Lower lobe of right lung (tissue), 2 donors: ENCODE measurements around the gene ACTA2. TPM values are rescaled to one million over a fixed set of nuclear protein-coding genes. Genes with fewer than 3 reads are reported as not detected.

Source experiments
- ATAC-seq, 2 donors: fragments of 200-7000 bp; cut with Tn5 transposase; one replicate each; pipeline ENCODE4 v1.9.1; 2020 to 2022; ENCODE audit warnings: mild to moderate bottlenecking in 2 of 2, moderate library complexity in 2 of 2
- DNase-seq: peaks from one replicate; pipeline ENCODE4 v3.0.0-alpha.2; 2020
- H3K27ac ChIP-seq: fragments of 200-600 bp; one replicate; pipeline ENCODE4 v1.8.0; 2022
- H3K27me3 ChIP-seq: fragments of 200-600 bp; one replicate; pipeline ENCODE4 v1.8.0; 2022; ENCODE audit warnings: low read depth
- H3K36me3 ChIP-seq: fragments of 200-600 bp; one replicate; pipeline ENCODE4 v1.8.0; 2022; ENCODE audit warnings: mild to moderate bottlenecking
- H3K4me1 ChIP-seq: fragments of 200-600 bp; one replicate; pipeline ENCODE4 v1.8.0; 2022
- H3K4me3 ChIP-seq: fragments of 200-600 bp; one replicate; pipeline ENCODE4 v1.8.0; 2022; ENCODE audit warnings: mild to moderate bottlenecking
- H3K9me3 ChIP-seq: fragments of 200-600 bp; one replicate; pipeline ENCODE4 v1.8.0; 2022
- CTCF ChIP-seq: fragments of 200-600 bp; IDR thresholded peaks from one replicate; pipeline ENCODE4 v1.8.0; 2022; ENCODE audit warnings: antibody characterized with exemption, mild to moderate bottlenecking
- intact Hi-C: fragments of 100-400 bp; cut with DNase I; formaldehyde crosslinking; loops from one replicate; pipeline ENCODE4 v1.11.0; 2022
- total RNA-seq: library from RNA; stranded (reverse); fragmentation: NEBNext Ultra II Directional; extraction: Animal tissue kit (Norgen Biotek cat#: 25700); gene quantifications from one replicate; pipeline ENCODE4 v1.2.1, GENCODE V29; 2021
- donor health status: DM: no; HTN: yes; CAD: no; lungs with severe emphysema.

The ACTA2 gene
- total RNA-seq, 1 donor from 2014 or later = 204 TPM

GRCh38 chr10:88953662-88954061 lies 1.1 kb upstream of the ACTA2 start:
- Histone ChIP-seq H3K9me3 (no peaks in the 10 kb centered on the region), H3K27me3 (no peaks in the 10 kb centered on the region), H3K27ac (peak overlapping the region; percentile 69), H3K36me3 (no peaks in the 10 kb centered on the region), H3K4me3 (no peak overlapping the region), H3K4me1 (peaks cover 16% of the 10 kb centered on the region)
- intact Hi-C loops = no loop called here
- DNase-seq (no peak), ATAC-seq (no peak)
- TF ChIP-seq CTCF = no peak

- H3K27me3 ChIP-seq = no peaks in the 10 kb centered on the region
- TF ChIP-seq CTCF = no peak
- DNase-seq = no peak
- H3K4me1 ChIP-seq = peaks cover 16% of the 10 kb centered on the region
- peak overlapping the region; percentile 17 for H3K4me3 ChIP-seq
- intact Hi-C loops = no loop called here
- ATAC-seq = no peak
- H3K9me3 ChIP-seq = no peaks in the 10 kb centered on the region
- H3K36me3 ChIP-seq = peaks cover 6% of the 10 kb centered on the region
- H3K27ac ChIP-seq = peak overlapping the region; percentile 69
Measured at GRCh38 chr10:88949912-88950837, 2.4 kb downstream of the ACTA2 start.

- no peak for TF ChIP-seq CTCF
- intact Hi-C loops = no loop called here
- no peak overlapping the region for H3K27ac ChIP-seq
- H3K4me1 ChIP-seq = peaks cover 16% of the 10 kb centered on the region
- H3K4me3 ChIP-seq = peak overlapping the region; percentile 3
- H3K27me3 ChIP-seq = no peaks in the 10 kb centered on the region
- no peak for DNase-seq
- peaks cover 6% of the 10 kb centered on the region for H3K36me3 ChIP-seq
- ATAC-seq = no peak
- no peaks in the 10 kb centered on the region for H3K9me3 ChIP-seq
Measured at GRCh38 chr10:88949051-88949450, 3.5 kb downstream of the ACTA2 start.

- intact Hi-C loops = no loop called here
- DNase-seq (no peak), ATAC-seq (no peak)
- Histone ChIP-seq H3K27me3 (no peaks in the 10 kb centered on the region), H3K27ac (no peak overlapping the region), H3K4me3 (peak overlapping the region; percentile 3), H3K4me1 (peaks cover 16% of the 10 kb centered on the region), H3K9me3 (no peaks in the 10 kb centered on the region), H3K36me3 (peaks cover 15% of the 10 kb centered on the region)
- TF ChIP-seq CTCF = no peak
Measured at GRCh38 chr10:88946965-88947590, 5.5 kb downstream of the ACTA2 start.

- Histone ChIP-seq H3K27ac (no peak overlapping the region), H3K4me3 (no peak overlapping the region), H3K36me3 (peaks cover 23% of the 10 kb centered on the region), H3K4me1 (peaks cover 14% of the 10 kb centered on the region), H3K27me3 (no peaks in the 10 kb centered on the region), H3K9me3 (no peaks in the 10 kb centered on the region)
- DNase-seq (no peak), ATAC-seq (no peak)
- no peak for TF ChIP-seq CTCF
- intact Hi-C loops = no loop called here
Measured at GRCh38 chr10:88946200-88946599, 6.4 kb downstream of the ACTA2 start.
